ENCODE data around the gene DCLK1. TPM values are rescaled to one million over a fixed set of nuclear protein-coding genes. Genes with fewer than 3 reads are reported as not detected.

DCLK1 gene
- total RNA-seq, result not detected in 2 replicates

DNA sequence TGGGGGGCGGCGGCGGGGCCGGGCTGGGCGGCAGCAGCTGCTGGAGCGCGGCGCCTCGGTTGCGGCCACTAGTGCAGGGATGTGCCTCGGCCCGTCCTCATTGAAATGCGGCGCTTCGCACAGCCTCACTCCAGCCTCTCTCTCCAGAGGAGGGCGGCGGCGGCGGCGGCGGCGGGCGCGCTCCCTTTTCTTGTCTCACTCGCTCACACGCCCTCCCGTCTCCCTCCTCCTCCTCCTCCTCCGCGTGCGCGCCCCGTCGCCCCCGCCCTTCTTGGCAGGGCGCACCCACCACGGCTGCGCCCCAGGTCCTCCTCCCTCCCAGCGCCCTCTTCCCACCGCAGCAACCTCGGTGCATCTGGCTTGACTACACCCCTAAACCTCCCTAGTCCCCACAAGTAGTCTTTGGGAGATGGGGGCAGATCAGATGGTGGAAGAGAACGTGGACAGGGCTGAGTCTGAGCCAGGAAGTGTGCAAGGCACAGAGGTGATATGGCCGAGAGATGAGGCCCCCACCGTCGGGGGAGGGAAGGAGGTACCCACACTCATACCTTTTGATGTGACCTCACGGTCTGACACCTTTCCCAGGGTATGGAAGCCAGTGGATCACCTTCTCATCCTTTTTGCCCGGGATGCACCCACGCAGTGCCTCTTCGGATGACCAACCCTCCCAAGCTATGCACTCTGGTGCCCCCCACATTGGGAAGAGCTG lies at the start of gene DCLK1:
TSS of gene DCLK1 (minus strand) at position 161 of the 709 bp plus-strand sequence.
- H3K4me3 Mint-ChIP-seq, result no peak within 1 kb of the TSS
- peaks cover 36% of the 10 kb centered on the region for H3K27me3 Mint-ChIP-seq
- H3K9me3 Mint-ChIP-seq, result no peaks in the 10 kb centered on the region
- H3K36me3 Mint-ChIP-seq (ENCODE audit: low read depth), result no peaks in the 10 kb centered on the region
- intact Hi-C loops (cut with micrococcal nuclease), result no loop called here
- no peak within 1 kb of the TSS for H3K27ac Mint-ChIP-seq
- H3K4me1 Mint-ChIP-seq, result no peaks in the 10 kb centered on the region
- DNase-seq, result no peak

GRCh38 chr13:36175621-36176020 lies 44.4 kb upstream of the DCLK1 start:
- Mint-ChIP-seq H3K4me3 (no peak overlapping the region), H3K9me3 (peaks cover 3% of the 10 kb centered on the region), H3K36me3 (ENCODE audit: low read depth) (no peaks in the 10 kb centered on the region), H3K4me1 (no peaks in the 10 kb centered on the region), H3K27me3 (no peaks in the 10 kb centered on the region), H3K27ac (no peak overlapping the region)
- DNase-seq, result no peak
- intact Hi-C loops (cut with micrococcal nuclease), result no loop called here

DNA sequence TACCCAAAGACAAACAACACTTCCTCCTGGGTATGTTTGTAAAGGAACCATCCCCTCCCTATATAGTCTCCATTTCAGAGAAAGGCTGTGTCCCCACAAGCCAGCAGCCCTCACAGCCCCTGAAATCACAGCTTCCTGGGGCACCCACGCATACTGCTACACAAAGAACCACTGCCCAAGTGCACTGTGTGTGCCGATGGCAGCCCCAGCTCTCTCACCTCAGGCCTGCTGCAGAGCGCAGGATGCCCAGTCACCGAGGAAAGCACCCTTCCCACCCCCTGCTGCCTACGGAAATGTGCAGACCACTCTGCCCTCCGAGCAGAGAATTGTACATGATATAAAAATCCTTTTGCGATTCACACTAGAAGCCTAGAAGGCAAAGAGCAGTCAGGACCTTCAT lies 43.7 kb upstream of the DCLK1 start:
- Mint-ChIP-seq H3K4me3 (no peak overlapping the region), H3K4me1 (no peaks in the 10 kb centered on the region), H3K9me3 (peaks cover 3% of the 10 kb centered on the region), H3K27ac (no peak overlapping the region), H3K36me3 (ENCODE audit: low read depth) (no peaks in the 10 kb centered on the region), H3K27me3 (no peaks in the 10 kb centered on the region)
- no peak for DNase-seq
- intact Hi-C loops (cut with micrococcal nuclease), result no loop called here

GRCh38 chr13:36173571-36174322 lies 42.6 kb upstream of the DCLK1 start:
- Mint-ChIP-seq H3K27ac (no peak overlapping the region), H3K36me3 (ENCODE audit: low read depth) (no peaks in the 10 kb centered on the region), H3K4me3 (no peak overlapping the region), H3K9me3 (no peaks in the 10 kb centered on the region), H3K4me1 (no peaks in the 10 kb centered on the region), H3K27me3 (no peaks in the 10 kb centered on the region)
- intact Hi-C loops (cut with micrococcal nuclease), result no loop called here
- no peak for DNase-seq

DNA sequence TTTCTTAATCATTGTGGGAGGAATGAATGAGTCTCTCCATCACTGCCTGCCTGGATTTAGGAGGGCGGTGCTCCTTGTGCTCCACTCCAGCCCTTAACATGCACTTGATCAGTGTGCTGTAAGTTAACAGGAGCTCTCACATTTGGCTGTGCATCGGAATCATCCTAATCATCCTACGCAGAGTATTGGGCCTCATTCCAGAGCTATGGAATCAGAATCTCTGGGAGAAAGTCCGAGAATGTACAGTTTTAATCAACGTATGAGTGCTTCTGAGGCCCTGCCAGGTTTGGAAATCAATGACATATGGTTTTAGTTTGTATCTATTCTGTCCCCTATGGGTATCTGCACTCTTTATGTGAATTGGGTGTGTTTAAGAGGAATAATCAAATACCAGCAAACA lies 34.9 kb upstream of the DCLK1 start:
- DNase-seq, result no peak
- Mint-ChIP-seq H3K27ac (no peak overlapping the region), H3K4me3 (no peak overlapping the region), H3K9me3 (no peaks in the 10 kb centered on the region), H3K4me1 (no peaks in the 10 kb centered on the region), H3K27me3 (no peaks in the 10 kb centered on the region), H3K36me3 (ENCODE audit: low read depth) (no peaks in the 10 kb centered on the region)
- intact Hi-C loops (cut with micrococcal nuclease), result no loop called here

DNA sequence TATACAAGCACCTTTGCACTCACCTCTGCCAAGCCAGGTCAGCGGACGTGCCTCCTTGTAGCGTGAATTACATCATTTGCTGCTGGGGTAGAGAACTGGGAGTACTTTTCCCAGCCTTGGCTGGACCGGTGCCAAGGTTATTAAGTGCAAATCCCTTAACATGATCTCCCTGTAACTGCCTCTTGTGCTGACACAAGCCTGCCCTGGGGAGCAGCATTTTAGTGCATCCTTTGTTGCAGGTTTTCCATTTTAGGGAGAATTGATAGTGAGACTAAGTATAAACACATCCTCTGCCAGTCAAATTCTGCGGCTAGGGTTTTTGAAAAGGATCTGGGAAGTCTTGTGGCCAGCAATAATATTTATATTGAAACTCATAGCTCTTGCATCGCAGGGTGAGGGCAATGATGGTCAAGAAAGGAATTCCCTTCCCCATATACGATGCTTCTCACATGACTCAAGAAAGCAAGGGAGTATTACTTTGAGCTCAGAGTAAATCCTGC lies 32.7 kb upstream of the DCLK1 start:
- H3K4me1 Mint-ChIP-seq, result no peaks in the 10 kb centered on the region

DNA sequence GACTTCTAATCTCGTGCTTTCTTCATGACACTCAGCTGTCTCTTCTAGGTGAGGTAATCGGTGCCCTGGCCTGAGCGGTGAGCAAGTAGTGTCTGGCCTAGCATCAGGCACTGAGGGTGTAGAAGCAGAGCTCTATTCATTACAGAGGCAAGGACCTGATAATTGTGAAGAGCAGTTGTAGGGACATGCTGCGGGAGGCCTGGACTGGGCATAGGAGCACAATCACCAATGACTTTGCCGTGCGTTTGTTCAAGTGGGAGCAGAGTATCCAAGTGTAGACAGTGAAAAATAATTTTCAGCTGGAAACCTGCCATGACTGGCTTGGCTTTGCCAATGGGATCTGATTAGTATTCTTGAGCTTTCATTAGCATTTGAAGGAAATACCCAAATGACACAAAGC lies 32.1 kb upstream of the DCLK1 start:
- H3K27ac Mint-ChIP-seq, result no peak overlapping the region
- no peak overlapping the region for H3K4me3 Mint-ChIP-seq
- no peaks in the 10 kb centered on the region for H3K4me1 Mint-ChIP-seq
- no peaks in the 10 kb centered on the region for H3K9me3 Mint-ChIP-seq
- H3K36me3 Mint-ChIP-seq (ENCODE audit: low read depth), result no peaks in the 10 kb centered on the region
- no peaks in the 10 kb centered on the region for H3K27me3 Mint-ChIP-seq
- intact Hi-C loops (cut with micrococcal nuclease), result no loop called here
- DNase-seq, result no peak

More for the DNA sequence above, 32.7 kb upstream of the DCLK1 start:
- H3K36me3 Mint-ChIP-seq (ENCODE audit: low read depth), result no peaks in the 10 kb centered on the region
- intact Hi-C loops (cut with micrococcal nuclease), result no loop called here
- H3K27ac Mint-ChIP-seq, result no peak overlapping the region
- H3K27me3 Mint-ChIP-seq, result no peaks in the 10 kb centered on the region
- no peak for DNase-seq
- no peak overlapping the region for H3K4me3 Mint-ChIP-seq
- no peaks in the 10 kb centered on the region for H3K9me3 Mint-ChIP-seq

DNA sequence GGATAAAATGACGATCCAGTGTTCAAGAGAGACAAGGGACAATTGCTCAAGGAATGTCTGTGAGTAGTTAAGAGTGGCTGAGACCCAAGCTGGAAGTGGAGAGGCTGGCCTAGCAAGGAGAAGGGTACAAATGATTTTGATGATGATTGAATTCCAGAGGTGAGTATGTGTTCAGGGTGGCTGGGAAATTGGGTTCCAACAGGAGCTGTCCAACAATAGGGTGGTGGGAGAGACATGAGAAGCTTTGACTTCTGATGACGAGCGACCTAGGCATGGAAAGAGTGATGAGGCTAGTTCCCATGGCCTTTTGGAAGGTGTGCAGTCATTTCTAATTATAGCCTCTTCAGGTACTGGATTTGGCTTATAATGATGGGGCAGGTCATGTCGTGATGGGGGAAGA lies 29.1 kb upstream of the DCLK1 start:
- H3K27ac Mint-ChIP-seq, result no peak overlapping the region

GRCh38 chr13:36158611-36159010 lies 27.4 kb upstream of the DCLK1 start:
- H3K27me3 Mint-ChIP-seq, result peaks cover 10% of the 10 kb centered on the region
- DNase-seq, result no peak
- no peak overlapping the region for H3K4me3 Mint-ChIP-seq
- H3K9me3 Mint-ChIP-seq, result no peaks in the 10 kb centered on the region
- H3K27ac Mint-ChIP-seq, result no peak overlapping the region
- intact Hi-C loops (cut with micrococcal nuclease), result no loop called here
- no peaks in the 10 kb centered on the region for H3K36me3 Mint-ChIP-seq (ENCODE audit: low read depth)
- H3K4me1 Mint-ChIP-seq, result no peaks in the 10 kb centered on the region

More for the DNA sequence above, 29.1 kb upstream of the DCLK1 start:
- no peak for DNase-seq
- H3K4me1 Mint-ChIP-seq, result no peaks in the 10 kb centered on the region
- H3K4me3 Mint-ChIP-seq, result no peak overlapping the region
- intact Hi-C loops (cut with micrococcal nuclease), result no loop called here
- H3K27me3 Mint-ChIP-seq, result peaks cover 7% of the 10 kb centered on the region
- no peaks in the 10 kb centered on the region for H3K9me3 Mint-ChIP-seq
- H3K36me3 Mint-ChIP-seq (ENCODE audit: low read depth), result no peaks in the 10 kb centered on the region

GRCh38 chr13:36157480-36157879 lies 26.3 kb upstream of the DCLK1 start:
- Mint-ChIP-seq H3K4me1 (no peaks in the 10 kb centered on the region), H3K27me3 (peaks cover 10% of the 10 kb centered on the region), H3K4me3 (no peak overlapping the region), H3K9me3 (no peaks in the 10 kb centered on the region), H3K36me3 (ENCODE audit: low read depth) (no peaks in the 10 kb centered on the region), H3K27ac (no peak overlapping the region)
- intact Hi-C loops (cut with micrococcal nuclease), result no loop called here
- DNase-seq, result no peak

- DNase-seq, result no peak
- H3K4me3 Mint-ChIP-seq, result no peak overlapping the region
- peaks cover 10% of the 10 kb centered on the region for H3K27me3 Mint-ChIP-seq
- no peaks in the 10 kb centered on the region for H3K36me3 Mint-ChIP-seq (ENCODE audit: low read depth)
- no peak overlapping the region for H3K27ac Mint-ChIP-seq
- no peaks in the 10 kb centered on the region for H3K4me1 Mint-ChIP-seq
- H3K9me3 Mint-ChIP-seq, result no peaks in the 10 kb centered on the region
- intact Hi-C loops (cut with micrococcal nuclease), result no loop called here
These were observed 23.5 kb upstream of the DCLK1 start for GRCh38 chr13:36154567-36155291.

DNA sequence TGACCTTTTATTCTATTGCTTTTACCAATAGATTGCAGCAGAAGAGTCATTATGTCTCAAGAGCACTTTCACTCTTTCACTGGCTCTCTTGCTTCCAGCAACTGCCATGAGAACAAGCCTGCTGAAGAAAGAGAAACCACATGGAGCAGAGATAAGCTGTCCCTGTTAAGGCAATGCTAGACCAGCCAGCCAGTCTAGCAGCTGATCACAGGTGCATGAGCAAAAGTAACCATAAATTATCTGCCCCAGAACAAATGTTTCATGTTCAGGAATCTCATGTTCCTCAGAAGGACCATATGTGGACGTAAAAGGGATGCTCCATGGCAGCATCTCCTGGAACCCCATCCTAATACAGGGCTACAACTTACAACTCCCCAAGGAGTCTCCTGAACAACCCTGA lies 20.4 kb upstream of the DCLK1 start:
- Mint-ChIP-seq H3K36me3 (ENCODE audit: low read depth) (no peaks in the 10 kb centered on the region), H3K4me1 (no peaks in the 10 kb centered on the region), H3K27ac (no peak overlapping the region), H3K4me3 (no peak overlapping the region), H3K27me3 (peaks cover 10% of the 10 kb centered on the region), H3K9me3 (no peaks in the 10 kb centered on the region)
- peak; percentile 29 for DNase-seq
- intact Hi-C loops (cut with micrococcal nuclease), result no loop called here

DNA sequence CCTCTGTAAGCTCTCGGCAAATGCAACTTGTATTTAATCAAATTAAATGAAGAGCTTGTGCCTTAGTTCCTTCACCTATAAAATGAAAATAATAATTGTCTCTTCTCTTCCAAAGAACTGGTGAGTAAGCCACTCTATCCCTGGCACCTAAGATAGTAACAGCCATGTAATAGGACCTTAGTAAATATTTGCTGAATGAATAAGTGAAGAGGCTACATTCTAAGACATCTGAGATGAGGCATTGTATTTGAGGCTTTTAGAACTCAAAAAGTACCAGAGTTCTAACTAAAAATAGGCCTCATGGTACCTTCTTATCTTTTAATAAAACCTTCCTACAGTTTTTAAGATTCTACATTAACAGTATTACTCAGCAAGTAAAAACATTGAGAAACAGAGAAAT lies 17.3 kb upstream of the DCLK1 start:
- intact Hi-C loops (cut with micrococcal nuclease), result no loop called here
- Mint-ChIP-seq H3K9me3 (no peaks in the 10 kb centered on the region), H3K27ac (no peak overlapping the region), H3K4me1 (no peaks in the 10 kb centered on the region), H3K27me3 (no peaks in the 10 kb centered on the region), H3K4me3 (no peak overlapping the region), H3K36me3 (ENCODE audit: low read depth) (no peaks in the 10 kb centered on the region)
- DNase-seq, result no peak

GRCh38 chr13:36147330-36147729 lies 16.1 kb upstream of the DCLK1 start:
- H3K27me3 Mint-ChIP-seq, result no peaks in the 10 kb centered on the region
- H3K27ac Mint-ChIP-seq, result no peak overlapping the region
- no peak overlapping the region for H3K4me3 Mint-ChIP-seq
- no peaks in the 10 kb centered on the region for H3K4me1 Mint-ChIP-seq
- no peaks in the 10 kb centered on the region for H3K36me3 Mint-ChIP-seq (ENCODE audit: low read depth)
- H3K9me3 Mint-ChIP-seq, result no peaks in the 10 kb centered on the region
- intact Hi-C loops (cut with micrococcal nuclease), result no loop called here
- DNase-seq, result peak; percentile 18

Measured in activated CD4-positive, alpha-beta T cell treated with anti-CD3 and anti-CD28 coated beads, Interleukin-2, amount 10 ng/mL, durations not matched to agents 24 days and 14 days (primary cell).